Epithelial cell of prostate (primary cell): ENCODE measurements around the gene KRT33B.
"Not testable (repeated sequence)": the region's sequence is repeated elsewhere in the genome, so short reads cannot be mapped to it uniquely, and the experiment has no call there.

Experiments
- DNase-seq: peaks from one replicate; pipeline ENCODE4 v3.0.0-alpha.2; 2011; ENCODE audit warnings: low read depth, low spot score
- H3K27ac ChIP-seq: fragments of 450-650 bp; 2 replicates; pipeline ENCODE4 v1.5.1; 2017; ENCODE audit warnings: mild to moderate bottlenecking

KRT33B gene

DNA sequence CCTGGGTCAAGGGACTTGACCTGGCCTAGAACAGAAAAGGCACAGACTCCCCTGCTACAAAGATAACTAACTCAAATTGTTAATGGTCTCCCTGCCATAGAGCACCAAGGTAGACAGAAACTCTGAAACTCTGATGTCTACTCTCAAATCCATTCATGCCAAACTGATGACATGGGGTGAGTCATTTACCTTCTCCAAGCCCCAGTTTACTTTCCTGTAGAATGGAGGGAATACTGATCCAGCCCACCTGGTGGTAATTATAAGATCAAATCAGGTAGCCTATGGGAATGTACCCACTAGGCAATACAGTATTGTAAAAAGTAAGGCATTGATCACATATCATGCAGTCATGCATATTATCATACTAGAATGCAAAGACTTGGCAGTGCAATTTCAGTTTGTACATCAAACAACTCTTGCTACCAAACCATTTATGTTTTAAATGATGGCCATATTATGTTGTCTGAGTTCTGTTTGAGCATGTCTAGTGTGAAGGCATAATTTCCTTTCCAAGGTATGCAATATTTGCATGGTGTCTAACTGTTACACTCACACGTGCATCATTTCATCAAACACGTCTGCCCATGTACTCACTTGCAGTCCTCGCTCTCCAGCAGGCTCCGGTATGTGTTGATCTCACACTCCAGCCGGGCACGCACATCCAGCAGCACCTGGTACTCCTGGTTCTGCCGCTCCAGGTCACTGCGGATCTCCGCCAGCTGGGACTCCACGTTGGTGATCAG lies 24.8 kb upstream of the KRT33B start:
- peak overlapping the region; percentile 92 for H3K27ac ChIP-seq
- DNase-seq, result peak; percentile 84

DNA sequence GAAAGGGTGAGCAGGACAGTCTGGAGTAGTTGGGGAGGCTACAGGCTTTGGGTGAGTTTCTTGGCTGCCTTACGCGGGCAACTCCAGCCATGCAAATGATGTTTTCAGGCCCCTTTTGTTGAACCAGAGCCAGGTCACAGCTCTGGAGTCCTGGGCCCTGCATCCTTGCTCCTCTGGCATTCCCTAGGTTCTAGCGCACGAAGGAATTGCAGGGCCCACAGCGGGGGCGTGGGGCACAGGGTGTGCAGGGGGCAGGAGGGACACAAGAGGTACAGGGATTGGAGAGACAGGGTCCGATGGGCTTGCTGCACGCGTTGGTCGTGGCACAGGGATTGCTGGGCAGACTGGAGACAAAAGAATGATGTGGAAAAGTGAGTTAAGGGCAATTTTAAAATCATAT lies 24.2 kb upstream of the KRT33B start:
- no peak for DNase-seq
- peak overlapping the region; percentile 92 for H3K27ac ChIP-seq

DNA sequence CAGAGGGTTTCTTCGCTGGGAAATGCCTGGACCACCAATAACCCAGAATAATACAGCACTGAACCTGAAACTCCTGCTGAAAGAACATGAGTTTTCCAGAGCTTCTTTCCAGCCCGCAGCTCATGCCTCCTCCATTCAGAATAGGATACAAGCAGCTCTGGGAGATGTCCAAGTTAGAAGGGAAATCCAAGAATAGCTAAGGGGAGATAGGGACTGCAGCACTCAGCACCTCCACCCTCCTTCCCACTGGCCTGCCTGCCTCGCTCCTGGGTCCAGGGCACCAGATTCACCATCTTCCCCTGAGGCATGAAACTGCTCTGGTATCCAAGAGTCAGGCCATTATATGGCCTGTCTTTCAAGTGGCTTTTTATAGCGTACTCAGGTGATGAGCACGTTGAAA lies 23.7 kb upstream of the KRT33B start:
- peak overlapping the region; percentile 92 for H3K27ac ChIP-seq
- no peak for DNase-seq

DNA sequence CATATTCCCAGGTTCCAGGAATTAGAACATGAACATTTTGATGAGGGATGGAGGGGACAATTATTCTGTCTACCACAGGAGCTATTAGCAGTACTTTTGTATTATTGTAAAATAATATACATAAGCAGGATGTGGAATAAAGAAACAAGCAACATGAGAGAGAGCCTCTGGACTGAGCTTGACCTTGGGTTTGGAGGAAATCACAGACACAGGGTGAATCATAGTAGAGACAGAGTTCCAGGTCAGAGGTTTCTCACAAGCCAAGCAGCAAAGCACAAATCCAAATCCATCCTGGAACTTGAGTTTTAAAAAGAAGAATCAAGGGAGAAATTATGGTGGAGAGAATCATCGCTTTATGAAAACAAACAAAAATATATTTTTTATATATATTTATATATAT lies 22.7 kb upstream of the KRT33B start:
- no peak overlapping the region for H3K27ac ChIP-seq
- DNase-seq, result no peak

DNA sequence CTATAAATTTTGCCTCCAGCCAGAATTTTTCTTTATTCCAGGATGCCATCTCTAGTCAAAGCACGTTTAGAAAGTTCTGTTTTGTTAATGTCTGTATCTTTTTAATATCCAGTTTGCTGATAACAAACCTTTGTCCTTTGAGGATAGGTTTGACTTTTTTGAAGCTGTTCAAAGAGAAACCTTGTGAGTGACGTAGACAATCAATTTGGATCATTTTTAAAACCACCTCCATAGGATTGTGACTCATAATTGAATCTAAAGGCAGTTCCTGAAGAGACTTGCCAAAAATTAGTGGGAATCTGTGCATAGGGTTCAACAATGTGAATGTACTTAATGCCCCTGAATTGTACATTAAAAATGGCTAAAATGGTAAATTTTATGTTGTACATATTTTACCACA lies 21.9 kb upstream of the KRT33B start:
- no peak overlapping the region for H3K27ac ChIP-seq
- DNase-seq, result no peak

DNA sequence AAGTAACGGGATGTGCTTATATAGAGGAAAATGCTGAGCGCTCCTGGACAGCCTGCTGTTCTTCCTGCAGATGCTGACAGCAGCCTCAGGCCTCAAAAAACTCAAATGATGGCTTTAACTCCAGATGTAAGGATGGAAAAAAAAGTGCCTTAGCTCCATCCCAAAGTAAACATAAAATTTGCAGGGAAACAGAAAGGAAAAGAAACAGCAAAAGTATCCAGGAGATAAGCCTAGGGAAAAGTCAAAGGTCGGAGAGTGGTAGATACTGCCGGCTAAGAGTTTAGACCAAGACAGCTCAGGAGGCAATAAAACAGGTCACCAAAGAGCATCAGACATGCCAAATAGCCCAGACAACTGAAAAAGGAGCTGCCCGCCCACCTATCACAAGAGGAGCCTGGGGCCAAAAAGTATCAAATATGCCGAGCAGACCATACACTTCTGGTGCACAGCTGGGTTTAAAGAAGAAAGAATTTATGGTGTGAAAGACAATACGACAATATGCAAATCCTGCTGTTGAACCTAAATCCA lies 20.9 kb upstream of the KRT33B start:
- no peak overlapping the region for H3K27ac ChIP-seq

DNA sequence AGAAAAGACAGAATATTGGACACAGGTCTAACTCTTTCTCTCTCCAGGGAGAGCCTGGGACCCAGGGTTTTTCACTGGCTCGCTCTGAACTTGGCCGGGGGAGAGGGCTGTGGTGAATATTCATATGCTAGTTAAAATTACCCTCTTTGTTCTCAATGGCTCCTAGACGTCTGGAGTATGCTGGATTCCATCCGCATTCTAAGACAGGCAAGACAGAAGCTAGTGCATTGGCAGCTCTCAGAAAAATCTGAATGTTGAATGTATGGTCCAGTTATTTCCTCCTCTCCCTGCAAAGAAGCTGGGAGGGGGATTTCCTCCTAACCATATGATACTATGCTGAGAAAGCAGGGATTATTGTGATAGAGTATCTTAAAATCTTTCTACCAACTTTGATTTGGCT lies 18.1 kb upstream of the KRT33B start:
- H3K27ac ChIP-seq, result no peak overlapping the region
- no peak for DNase-seq

More for the DNA sequence above, 20.9 kb upstream of the KRT33B start:
- DNase-seq, result no peak

DNA sequence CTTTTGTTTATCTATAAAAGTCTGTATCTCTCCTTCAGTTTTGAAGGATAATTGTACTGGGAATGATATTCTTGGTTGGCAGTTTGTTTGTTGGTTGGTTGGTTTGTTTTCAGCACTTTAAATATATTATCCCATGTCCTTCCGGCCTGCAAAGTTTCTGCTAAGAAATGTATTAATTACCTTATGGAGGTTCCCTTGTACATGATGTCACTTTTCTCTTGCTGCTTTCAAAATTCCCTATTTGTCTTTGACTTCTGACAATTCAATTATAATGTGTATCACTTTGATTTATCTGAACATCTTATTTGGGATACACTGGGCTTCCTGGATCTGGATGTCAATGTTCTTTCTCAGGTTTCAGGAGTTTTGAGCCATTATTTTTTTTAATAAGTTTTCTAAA lies 16.6 kb upstream of the KRT33B start:
- H3K27ac ChIP-seq, result no peak overlapping the region
- DNase-seq, result no peak

DNA sequence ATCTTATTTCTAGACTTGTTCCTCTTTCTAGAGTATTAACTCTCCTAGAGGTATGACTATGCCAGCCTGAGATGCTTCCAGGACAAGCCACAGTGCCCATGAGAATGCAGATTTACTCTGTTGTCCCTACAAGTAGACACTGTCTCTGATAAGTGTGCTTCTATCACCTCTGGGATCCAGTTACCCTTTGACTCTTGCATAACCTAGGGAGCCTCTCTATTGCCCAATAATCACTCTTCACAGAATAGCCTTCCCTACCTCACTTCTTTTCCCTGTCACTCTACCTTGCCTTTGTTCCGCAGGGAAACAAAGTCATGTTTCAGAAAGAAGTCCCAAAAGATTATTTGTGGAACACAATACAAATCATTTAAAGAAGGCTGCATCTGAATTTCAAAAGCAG lies 14.1 kb upstream of the KRT33B start:
- DNase-seq, result no peak
- peak overlapping the region; percentile 95 for H3K27ac ChIP-seq

DNA sequence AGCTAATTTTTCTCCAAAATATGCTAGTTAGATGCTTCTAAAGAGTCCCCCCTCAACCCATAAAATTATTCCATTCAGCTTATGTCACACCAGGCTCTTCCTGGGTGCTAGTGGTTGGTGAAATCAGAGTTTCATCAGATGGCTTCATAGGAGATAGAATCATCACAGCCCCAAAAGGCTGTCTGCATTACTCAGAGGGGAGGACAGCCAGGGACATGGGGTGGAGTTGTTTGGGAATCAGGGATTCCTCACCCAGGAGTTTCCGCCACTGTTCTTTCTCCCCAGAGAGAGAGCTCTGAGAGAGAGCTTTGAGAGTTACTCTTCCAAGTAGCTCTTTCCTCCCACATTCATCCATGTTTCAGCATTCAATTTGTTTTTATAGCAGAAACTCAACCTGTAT lies 12.8 kb upstream of the KRT33B start:
- peak overlapping the region; percentile 95 for H3K27ac ChIP-seq
- DNase-seq, result no peak

DNA sequence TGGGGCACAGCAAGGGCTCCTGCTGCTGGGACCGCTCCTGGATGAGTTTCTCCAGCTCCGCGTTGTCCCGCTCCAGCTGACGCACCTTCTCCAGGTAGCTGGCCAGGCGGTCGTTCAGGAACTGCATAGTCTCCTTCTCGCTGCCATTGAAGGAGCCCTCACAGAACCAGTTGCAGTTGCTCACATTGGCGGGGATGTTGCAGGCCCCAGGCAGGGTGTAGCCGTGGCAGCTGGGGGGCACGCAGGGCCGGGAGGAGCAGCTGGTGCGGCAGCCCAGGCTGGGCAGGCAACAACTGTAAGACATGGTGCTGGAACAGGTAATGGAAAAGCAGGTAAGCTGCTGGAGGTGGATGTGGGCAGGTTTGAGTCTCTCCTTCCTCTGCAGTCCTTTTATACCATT lies 12.3 kb upstream of the KRT33B start, which contains the start of gene KRT34:
KRT34 (minus strand) TSS at position 364 of the 400 bp plus-strand sequence; CDS start at position 304, 60 bp downstream.
- not testable (repeated sequence) for DNase-seq
- H3K27ac ChIP-seq, result peak within 1 kb of the TSS; percentile 95

DNA sequence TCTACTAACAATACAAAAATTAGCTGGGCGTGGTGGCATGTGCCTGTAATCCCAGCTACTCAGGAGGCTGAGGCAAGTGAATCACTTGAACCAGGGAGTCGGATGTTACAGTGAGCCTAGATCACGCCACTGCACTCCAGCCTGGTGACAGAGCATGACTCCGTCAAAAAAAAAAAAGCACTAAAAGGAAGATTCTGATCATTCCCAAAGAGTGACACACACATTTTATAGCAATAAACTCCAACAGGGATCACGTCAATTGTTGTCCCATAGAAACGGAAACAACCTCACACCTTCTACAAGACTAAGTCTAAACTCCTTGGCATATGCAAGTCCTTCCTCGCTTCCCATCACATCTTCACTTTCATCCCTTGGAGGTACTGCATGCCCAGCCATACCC lies 10.5 kb upstream of the KRT33B start:
- peak overlapping the region; percentile 95 for H3K27ac ChIP-seq
- DNase-seq, result peak; percentile 66

DNA sequence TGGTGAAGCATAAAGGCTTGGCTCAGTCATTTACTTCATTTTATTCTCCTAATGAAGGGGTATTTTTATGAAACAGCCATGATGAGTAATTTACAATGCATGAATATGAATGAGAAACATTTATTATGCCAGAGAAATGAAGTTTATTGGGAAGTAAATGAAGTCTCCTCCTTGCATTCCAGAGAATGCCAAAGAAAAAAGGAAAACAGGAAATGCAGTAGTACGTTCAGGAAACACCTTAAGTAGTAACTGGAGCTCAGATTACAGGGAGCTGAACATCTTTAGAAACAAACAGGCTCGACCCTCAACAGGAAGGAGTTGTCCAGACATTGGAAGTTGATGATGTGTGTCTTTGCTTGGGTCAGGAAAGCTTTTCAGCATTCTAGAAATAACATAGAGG lies 7.9 kb upstream of the KRT33B start:
- no peak for DNase-seq
- peak overlapping the region; percentile 95 for H3K27ac ChIP-seq

DNA sequence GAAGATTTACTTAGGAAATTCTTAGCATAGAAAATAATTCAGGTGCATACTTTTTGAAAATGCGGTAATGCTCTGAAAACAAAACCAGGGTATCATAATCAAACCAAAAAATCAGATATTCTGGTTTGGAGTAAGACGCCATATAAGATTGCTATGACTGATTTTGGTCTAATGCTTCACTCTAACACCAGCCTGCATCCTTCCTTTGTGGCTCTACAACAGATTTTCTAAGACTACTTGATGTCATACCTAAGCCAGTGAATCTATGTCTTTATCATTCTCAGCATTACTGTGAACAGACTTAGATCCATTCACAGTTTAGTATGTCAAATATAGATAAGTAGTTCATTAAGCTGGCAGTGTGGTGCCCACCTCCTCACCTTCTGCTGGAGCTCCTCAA lies 590 bp downstream of the KRT33B start:
- DNase-seq, result no peak
- no peak overlapping the region for H3K27ac ChIP-seq

DNA sequence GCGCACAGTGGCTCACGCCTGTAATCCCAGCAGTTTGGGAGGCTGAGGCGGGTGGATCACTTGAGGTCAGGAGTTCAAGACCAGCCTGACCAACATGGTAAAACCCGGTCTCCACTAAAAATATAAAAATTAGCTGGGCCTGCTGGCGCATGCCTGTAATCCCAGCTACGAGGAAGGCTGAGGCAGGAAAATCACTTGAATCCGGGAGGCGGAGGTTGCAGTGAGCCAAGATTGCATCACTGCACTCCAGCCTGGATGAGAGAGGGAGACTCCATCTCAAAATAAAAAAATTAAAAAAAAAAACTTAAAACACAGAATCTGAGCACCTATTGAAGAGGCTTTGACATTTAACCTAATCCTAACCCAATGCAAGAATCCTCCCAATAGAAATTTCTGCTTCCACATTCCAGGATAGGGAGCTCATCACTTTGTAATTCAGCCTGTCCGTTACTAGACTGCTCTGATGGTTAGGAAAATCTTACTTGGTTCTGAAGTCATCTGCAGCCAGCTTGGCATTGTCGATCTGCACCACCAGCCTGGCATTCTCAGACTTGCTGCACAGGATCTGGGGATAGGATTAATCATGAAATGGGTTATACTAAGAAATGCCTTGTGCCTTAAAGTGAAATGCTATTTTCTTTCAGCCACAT lies 2.1 kb downstream of the KRT33B start:
- H3K27ac ChIP-seq, result peak overlapping the region; percentile 81
- no peak for DNase-seq

DNA sequence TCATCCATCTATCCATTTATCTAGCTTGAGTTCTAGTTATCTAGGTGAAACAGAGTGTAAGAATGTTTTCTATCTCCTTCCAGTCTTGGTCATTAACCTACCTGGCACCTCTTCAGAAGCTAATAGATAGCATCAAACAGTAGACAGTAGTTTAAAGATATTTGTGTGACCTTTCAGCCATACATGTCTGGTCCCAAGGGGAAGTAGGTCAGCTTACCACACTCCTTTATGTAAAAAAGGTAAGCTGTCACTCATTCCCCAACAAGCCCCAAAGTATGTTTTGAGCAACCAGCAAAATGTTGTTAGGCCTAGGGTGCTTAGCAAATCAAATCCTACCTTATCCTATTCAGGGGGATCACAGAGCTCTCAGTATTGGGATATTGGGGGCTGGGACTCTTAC lies 3.5 kb downstream of the KRT33B start:
- peak overlapping the region; percentile 10 for H3K27ac ChIP-seq
- DNase-seq, result no peak

DNA sequence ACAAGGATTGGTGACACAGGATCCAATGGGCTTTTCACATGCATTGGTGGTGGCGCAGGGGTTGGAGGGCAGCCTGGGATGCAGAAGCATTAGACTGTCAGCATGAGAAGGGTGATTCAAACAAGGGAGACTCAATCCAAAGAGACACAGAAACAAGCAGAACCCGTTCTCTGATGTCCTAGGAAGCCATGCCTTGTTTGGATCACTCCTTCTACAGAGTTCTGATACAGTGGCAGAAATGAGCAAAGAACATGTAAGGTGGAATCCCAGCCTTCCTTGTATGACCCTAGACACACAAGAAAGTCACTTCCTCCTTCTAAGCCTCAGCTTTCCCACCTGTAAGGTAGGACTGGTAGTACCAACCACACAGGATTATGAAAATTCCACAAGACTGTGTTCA lies 5.7 kb downstream of the KRT33B start:
- no peak overlapping the region for H3K27ac ChIP-seq
- no peak for DNase-seq

DNA sequence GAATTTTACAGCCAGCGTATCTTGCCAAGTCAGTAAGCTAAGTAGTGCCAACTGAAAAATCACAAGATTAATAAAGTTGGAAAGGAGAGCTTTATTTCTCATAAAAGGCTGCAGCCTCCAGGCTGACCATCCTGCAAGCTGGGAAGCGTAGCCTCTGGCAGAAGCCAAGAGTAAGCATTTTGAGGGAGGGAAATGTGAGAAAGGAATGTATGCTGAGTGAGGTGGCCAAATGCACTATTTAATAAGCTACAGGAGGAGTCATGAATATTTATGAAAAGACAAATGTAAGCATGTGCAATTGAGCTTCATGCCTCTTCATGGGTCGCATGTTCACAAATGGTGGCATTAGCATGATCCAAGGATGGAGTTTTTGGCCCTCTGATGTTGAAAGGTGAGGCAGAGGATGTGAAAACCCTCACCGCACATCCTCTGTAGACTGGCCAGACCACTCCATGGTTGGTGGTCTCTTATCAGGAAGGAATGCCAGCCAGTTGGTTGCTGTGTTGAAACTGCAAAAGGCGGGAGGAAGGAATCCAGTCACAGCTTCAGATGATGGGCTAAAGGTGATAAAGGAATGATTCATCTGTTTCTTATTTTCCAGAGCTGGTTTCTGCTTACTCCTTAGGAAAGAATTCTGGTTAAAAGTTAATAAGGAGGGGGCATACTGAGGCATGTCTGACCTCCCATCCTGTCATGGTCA lies 9.2 kb downstream of the KRT33B start:
- H3K27ac ChIP-seq, result peak overlapping the region; percentile 37
- DNase-seq, result no peak

DNA sequence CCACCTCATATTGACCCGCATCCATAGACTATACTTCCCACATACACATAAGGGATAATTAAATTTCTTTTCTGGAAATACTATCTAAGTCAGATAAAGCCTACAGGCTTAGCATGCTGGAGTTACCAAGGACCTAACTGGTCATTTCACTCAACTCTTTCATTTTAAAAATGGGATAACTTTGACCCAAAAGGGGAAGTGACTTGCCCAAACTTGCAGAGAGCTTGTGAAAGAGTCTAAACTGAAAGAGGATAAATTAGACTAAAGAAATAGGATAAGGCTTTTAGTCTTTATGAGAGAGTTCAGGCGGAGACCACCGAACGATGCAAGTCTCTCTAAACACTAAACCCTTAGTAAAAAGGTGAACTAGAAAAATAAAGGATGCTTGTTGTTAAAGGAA lies 15.1 kb downstream of the KRT33B start:
- no peak for DNase-seq
- H3K27ac ChIP-seq, result no peak overlapping the region

DNA sequence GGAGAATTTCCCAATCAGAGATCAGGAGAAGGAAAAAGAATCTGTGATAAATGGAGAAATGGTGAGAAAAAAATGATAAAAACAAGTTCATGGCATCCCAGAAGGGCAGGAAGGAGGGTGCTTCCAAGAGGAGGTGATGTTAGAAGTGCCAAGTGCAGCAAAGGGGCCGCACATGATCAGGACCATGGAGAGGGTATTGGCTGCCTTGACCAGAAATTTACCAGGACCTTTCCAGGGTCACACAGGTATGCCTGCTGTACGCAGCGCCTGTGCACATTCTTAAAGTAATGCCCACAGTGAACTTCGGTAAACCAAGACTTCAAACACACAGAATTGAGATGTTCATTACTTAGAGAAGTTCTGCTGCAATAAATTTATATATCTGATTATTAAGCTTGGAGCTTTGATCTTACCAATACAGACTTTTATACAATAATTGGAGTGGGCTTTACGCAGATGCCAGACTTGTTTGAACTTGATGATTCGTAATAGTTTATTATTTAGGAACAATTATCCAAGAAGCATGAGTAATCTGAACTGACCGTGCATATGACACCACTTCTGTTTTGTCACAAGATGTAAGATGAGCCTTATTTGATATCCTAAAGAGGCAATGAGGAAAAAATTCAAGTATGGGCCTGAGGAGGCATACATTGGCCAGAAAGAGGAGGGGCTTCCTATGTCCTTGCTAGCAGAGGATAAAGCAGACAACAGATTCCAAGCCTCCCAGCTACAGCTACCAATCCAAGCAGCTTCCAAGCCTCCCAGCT lies 16.8 kb downstream of the KRT33B start:
- DNase-seq, result no peak
- peak overlapping the region; percentile 50 for H3K27ac ChIP-seq
